GM18868 (cell line): ENCODE results near the gene NAA40.

Experiments used
- ATAC-seq: cut with Tn5 transposase; IDR thresholded peaks from one replicate; pipeline ENCODE4 v1.9.1; 2021; ENCODE audit warnings: mild to moderate bottlenecking, moderate library complexity; ENCODE audit not compliant: unreplicated experiment

The NAA40 gene

GRCh38 chr11:63985812-63986155 lies 47.0 kb downstream of the NAA40 start:
- peak; percentile 39 for ATAC-seq

- ATAC-seq: peak; percentile 90
Observed at GRCh38 chr11:63986156-63986931, 47.5 kb downstream of the NAA40 start, which contains the start of gene OTUB1. Gene OTUB1 (plus strand): TSS chr11:63986438. CDS start chr11:63986457, 19 bp downstream.

DNA sequence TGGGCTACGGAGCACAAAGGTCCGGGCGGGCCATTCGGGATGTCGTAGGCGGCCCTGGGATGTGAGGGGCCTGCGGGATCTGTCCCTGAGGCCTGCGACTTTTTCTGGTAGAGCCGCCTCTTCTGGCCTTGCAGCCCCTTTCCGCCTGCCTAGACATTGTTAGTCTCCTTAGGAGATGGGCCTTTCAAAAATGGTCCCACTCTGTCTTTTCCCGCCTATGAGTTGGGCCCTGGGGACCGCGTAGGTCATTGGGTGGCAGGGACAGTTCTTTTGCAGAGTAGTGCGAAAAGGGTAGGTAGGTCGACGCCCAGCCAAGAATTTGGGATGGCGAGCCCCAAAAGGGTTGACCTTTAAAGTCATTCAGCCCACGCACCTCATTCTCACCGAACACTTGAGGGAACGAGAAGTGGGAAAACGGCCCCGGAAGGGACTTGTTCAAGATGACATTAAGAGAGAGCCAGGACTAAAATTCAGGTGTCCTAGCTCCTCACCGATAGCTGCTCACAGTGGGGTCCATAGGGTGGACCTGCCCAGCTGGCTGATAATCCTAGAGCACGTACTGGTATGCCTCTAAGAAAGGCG lies 48.2 kb downstream of the NAA40 start:
- no peak for ATAC-seq

DNA sequence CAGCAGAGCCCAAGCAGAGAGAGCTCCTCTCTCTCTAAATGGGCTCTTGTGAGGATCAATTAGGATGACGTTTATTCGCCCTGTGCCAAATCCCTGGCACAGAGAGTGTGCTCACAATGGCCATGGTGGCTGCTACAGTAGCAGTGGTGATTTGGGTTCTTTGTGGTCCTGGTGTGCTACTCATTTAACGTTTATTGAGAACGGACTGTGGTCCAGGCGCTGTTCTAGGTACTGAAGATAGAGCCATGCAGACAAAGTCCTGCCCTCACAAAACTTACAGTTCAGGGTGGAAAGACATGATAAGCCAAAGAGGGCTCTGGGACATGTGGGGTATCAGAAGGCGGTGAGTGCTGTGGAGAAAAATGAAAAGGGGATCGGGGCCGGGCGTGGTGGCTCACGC lies 52.8 kb downstream of the NAA40 start:
- no peak for ATAC-seq

DNA sequence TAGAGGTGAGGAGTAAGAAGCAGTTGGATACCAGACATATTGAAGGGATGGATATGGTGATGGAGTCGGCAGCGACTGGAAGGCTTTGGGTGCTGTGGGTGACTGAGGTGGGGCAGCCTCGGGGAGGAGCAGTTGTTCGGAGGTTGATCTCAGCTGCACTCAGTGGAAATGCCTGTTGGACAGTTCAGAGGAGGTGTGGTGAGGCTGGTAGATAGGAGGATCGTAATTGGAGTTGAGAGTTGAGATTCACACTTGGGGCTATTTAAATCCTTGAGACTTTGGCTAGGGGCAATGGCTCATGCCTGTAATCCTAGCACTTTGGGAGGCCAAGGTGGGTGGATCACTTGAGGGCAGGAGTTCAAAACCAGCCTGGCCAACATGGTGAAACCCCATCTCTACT lies 54.3 kb downstream of the NAA40 start:
- ATAC-seq: no peak

DNA sequence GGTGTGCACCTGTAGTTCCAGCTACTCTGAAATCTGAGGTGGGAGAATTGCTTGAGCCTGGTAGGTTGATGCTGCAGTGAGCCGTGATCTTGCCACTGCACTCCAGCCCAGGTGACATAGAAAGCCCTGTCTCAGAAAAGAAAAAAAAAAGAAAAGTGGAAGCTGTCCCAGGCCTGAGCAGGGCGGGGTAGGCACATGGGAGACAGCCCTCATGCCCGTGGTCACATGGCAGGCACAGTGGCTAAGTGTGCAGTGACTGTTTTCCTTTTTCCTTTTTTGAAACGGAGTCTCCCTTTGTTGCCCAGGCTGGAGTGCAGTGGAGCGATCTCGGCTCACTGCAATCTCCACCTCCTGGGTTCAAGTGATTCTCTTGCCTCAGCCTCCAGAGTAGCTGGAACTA lies 55.2 kb downstream of the NAA40 start:
- no peak for ATAC-seq

DNA sequence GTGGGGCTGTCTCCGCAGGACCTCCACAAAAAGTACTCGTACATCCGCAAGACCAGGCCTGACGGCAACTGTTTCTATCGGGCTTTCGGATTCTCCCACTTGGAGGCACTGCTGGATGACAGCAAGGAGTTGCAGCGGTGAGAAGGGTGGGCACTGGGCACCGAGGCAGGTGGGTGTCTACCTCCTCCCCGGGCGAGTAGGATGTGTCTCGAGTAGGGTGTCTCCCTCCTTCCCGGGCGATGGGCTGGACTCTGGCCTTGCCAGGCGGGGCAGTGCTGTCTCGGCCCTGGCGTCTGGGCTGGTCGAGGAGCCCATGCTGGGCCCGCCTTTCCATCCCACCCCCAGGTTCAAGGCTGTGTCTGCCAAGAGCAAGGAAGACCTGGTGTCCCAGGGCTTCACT lies 57.7 kb downstream of the NAA40 start:
- ATAC-seq: no peak

- no peak for ATAC-seq
Observed at GRCh38 chr11:63997104-63997700, 58.4 kb downstream of the NAA40 start.

DNA sequence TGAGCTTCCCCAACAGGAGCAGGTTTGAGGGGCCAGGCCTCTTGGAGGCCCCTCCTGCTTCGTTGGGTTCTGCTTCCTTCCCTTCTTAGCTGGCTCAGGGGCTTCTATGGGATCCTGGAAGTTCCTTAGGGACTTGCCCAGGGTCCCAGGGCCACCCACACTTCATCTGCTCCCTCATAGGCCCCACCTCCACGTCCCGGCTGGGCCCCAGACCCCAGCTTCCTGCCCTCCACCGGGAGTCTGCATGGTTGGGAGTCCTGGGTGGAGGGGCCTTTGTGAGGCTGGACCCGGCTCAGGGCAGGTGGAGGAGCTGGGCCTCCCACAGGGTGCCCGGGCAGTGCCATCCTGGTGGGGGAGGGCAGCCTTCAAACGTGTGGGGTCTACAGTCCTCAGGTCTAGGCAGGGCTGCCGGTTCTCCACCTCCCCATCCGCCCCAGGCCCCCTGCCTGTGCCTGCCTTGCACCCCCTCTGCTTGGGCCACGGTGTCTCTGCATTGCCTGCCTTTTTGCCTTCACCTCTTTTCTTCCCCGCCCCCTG lies 59.1 kb downstream of the NAA40 start:
- ATAC-seq: no peak

GRCh38 chr11:63998558-63999348 lies 60.0 kb downstream of the NAA40 start:
- ATAC-seq: no peak

DNA sequence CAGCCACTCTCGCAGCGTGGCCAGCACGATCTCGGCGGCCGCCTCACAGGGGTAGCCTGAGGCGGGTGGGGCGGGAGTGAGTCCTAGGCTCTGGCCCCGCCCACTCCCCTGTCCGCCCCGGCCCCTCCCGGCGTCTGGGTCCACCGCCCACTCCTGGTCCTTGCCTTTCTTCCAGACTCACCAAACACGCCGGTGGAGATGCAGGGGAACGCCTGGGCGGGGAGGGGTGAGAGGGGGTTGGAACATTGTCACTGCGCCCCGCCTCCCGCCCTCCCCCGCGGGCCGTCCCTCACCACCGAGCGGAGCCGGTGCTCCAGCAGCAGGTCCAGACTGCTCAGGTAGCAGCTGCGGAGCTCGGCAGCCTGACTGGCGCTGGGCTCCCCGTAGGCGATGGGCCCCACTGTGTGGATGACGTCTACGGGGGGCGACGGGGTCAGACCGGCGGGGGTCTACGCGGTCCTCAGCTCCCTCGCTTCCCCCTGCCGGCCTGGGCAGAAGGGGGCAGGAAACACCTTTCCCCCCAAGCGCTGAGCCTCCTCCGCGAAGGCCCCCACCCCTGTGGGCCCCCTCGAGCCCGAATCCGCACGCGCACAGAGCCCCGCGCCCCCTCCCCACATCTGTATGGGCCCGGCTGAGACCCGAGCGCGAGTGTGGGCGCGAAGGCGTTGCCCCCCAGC lies 60.7 kb downstream of the NAA40 start:
- no peak for ATAC-seq

- peak; percentile 52 for ATAC-seq
Observed at GRCh38 chr11:64000026-64000739, 61.4 kb downstream of the NAA40 start.

DNA sequence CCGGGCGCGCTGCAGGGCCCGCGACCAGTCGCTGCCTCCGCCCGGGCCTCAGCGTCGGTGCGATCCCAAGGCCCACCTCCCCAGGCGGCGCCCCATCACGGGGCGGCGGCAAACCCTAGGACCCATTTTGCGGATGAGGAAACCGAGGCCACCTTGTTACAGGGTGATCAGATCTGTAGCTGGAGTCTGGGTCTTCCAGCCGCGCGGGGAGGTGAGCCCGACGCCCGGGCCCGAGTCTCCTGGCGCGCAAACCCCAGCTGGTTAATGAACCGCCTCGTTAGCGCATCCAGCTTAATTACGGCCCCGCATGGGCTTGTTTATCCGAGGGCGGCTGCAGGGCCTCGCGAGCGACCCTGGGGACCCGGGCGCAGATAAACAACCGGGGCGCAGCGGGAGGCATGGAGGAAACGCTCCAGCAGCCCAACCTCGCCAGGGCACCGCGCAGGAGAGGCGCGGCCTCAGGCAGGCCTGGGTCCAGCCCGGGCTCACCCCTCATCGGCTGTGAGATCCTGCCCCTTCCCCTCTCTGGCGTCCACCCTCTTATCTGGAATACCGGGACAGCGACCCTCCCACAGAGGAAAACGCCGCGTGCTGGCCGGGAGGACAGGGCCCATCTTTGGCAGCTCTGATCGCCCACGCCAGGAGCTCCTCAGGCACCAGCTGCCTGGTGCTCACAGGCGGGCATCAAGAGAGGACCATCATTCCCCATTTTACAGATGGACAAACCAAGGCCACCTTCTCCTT lies 62.1 kb downstream of the NAA40 start:
- ATAC-seq: peak; percentile 6

GRCh38 chr11:64001484-64002420 lies 63.0 kb downstream of the NAA40 start:
- no peak for ATAC-seq

DNA sequence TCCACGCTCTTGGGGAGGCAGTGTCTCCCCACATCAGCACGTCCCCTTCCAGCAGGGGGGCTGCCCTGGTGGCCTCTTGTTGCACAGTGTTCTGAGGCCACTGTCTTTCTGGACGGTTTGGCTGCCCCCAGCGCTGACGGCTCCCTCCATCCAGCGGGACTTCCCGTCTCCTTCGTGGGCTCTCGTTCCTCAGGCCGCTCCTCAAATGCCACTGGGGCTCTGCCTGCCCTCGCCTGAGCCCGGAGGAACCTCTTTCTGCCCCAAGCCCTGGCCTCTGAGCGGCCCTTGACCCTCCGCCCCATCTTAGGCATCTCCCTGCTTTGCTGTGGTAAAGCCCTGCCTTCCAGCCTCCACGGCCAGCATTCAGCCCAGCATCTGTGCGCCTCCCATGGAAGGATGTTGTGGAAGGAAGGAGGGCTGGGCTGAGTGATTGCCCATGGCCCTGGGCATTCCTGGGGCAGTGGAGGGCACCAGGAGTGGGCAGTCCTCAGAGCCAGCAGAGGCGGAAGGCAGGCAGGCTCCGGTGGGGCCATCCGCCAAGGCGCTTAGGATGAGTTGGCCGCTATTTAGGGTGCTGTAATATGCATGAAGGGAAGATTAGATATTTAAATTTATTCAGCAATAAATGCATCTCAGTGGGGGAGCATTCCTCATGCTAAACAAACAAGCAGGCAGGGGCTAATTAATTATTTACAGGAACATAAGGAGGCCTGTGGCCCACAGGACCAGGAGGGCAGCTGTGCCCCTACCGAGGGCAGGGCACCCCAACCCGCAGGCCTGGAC lies 65.2 kb downstream of the NAA40 start:
- ATAC-seq: no peak

GRCh38 chr11:64004590-64004984 lies 65.8 kb downstream of the NAA40 start:
- ATAC-seq: no peak

DNA sequence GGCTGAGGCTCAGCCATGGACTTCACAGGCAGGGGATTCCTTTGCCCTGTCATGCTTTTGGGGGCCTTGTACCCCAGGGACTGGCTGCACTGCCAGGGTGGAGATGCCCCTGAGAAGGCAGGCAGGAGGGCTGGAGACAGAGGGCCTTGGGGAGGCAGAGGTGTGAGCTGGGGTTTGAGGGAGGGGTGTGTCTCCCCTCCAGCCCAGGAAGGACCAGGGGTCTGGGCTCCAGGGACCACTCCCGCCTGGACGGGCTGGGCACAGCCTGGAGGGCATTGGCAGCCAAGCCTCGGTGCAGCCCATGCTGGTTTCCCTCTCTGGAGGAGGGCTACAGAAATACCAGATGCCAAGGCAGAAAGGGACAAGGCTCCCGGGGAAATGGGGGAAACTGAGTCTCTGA lies 66.9 kb downstream of the NAA40 start:
- ATAC-seq: no peak
